Liver (tissue), 9 donors: Measurements from ENCODE around the gene AMHR2. TPM values are rescaled to one million over a fixed set of nuclear protein-coding genes. Genes with fewer than 3 reads are reported as not detected.

Experiments used
- DNase-seq: peaks from one replicate; pipeline ENCODE4 v3.0.0-alpha.2; 2017; ENCODE audit warnings: low spot score
- H3K27ac ChIP-seq, 2 donors: one replicate each; pipeline ENCODE4 v1.7.0; 2013; ENCODE audit warnings: inconsistent platforms in 2 of 2, low read length in 2 of 2, control low read depth in 1 of 2, low read depth in 1 of 2, mild to moderate bottlenecking in 1 of 2
- H3K27me3 ChIP-seq, 4 donors: one replicate each; pipeline versions ENCODE4 v1.6.1 to v1.7.0; 2013; ENCODE audit warnings: low read length in 3 of 4, inconsistent platforms in 1 of 4, mild to moderate bottlenecking in 1 of 4, moderate library complexity in 1 of 4; ENCODE audit not compliant: control insufficient read depth in 4 of 4, insufficient read depth in 4 of 4
- H3K36me3 ChIP-seq, 4 donors: one replicate each; pipeline versions ENCODE4 v1.6.1 to v1.7.0; 2013; ENCODE audit warnings: low read length in 3 of 4, mild to moderate bottlenecking in 3 of 4, low read depth in 1 of 4, moderate library complexity in 1 of 4; ENCODE audit not compliant: control insufficient read depth in 4 of 4, insufficient read depth in 3 of 4
- H3K4me1 ChIP-seq, 4 donors: one replicate each; pipeline versions ENCODE4 v1.6.1 to v1.7.0; 2013; ENCODE audit warnings: low read length in 3 of 4, mild to moderate bottlenecking in 3 of 4, moderate library complexity in 1 of 4; ENCODE audit not compliant: control insufficient read depth in 4 of 4, insufficient read depth in 4 of 4
- H3K4me3 ChIP-seq, 3 donors: one replicate each; pipeline versions ENCODE4 v1.6.1 to v1.7.0; 2013; ENCODE audit warnings: low read length in 3 of 3, control low read depth in 1 of 3, low read depth in 1 of 3, mild to moderate bottlenecking in 1 of 3
- H3K9ac ChIP-seq, 2 donors: one replicate each; pipeline ENCODE4 v1.7.0; 2013; ENCODE audit warnings: low read length in 2 of 2, mild to moderate bottlenecking in 2 of 2, moderate library complexity in 2 of 2, control low read depth in 1 of 2, low read depth in 1 of 2
- H3K9me3 ChIP-seq, 4 donors: one replicate each; pipeline versions ENCODE4 v1.6.1 to v1.7.0; 2013; ENCODE audit warnings: low read length in 3 of 4; ENCODE audit not compliant: control insufficient read depth in 4 of 4
- EGR1 ChIP-seq, 2 donors: IDR thresholded peaks; 2 replicates each; pipeline ENCODE4 v1.6.1; 2016 to 2018; ENCODE audit warnings: antibody characterized with exemption in 2 of 2, low read depth in 2 of 2
- FOXA1 ChIP-seq: IDR thresholded peaks from 2 replicates; pipeline ENCODE4 v1.6.1; 2016; ENCODE audit warnings: antibody characterized with exemption
- FOXA2 ChIP-seq: IDR thresholded peaks from 2 replicates; pipeline ENCODE4 v1.6.1; 2016; ENCODE audit warnings: antibody characterized with exemption
- GABPA ChIP-seq, 2 donors: IDR thresholded peaks in 1 of 2; conservative IDR thresholded peaks in 1 of 2; 2 replicates each; pipeline ENCODE4 v1.6.1; 2016; ENCODE audit warnings: antibody characterized with exemption in 2 of 2, mild to moderate bottlenecking in 1 of 2, moderate library complexity in 1 of 2
- HNF4A ChIP-seq, 2 donors: conservative IDR thresholded peaks; 2 replicates each; pipeline ENCODE4 v1.6.1; 2016; ENCODE audit warnings: antibody characterized with exemption in 2 of 2, mild to moderate bottlenecking in 2 of 2
- HNF4G ChIP-seq: IDR thresholded peaks from 2 replicates; pipeline ENCODE4 v1.6.1; 2016; ENCODE audit warnings: antibody characterized with exemption
- JUND ChIP-seq, 2 donors: IDR thresholded peaks; 2 replicates each; pipeline ENCODE4 v1.6.1; 2016; ENCODE audit warnings: antibody characterized with exemption in 2 of 2
- NR2F2 ChIP-seq: IDR thresholded peaks from 2 replicates; pipeline ENCODE4 v1.6.1; 2016; ENCODE audit warnings: antibody characterized with exemption
- RAD21 ChIP-seq, 2 donors: IDR thresholded peaks; 2 replicates each; pipeline ENCODE4 v1.6.1; 2016; ENCODE audit warnings: antibody characterized with exemption in 2 of 2, mild to moderate bottlenecking in 2 of 2
- RXRA ChIP-seq, 2 donors: IDR thresholded peaks; 2 replicates each; pipeline ENCODE4 v1.6.1; 2017 to 2018; ENCODE audit warnings: antibody characterized with exemption in 2 of 2, mild to moderate bottlenecking in 1 of 2
- SP1 ChIP-seq: IDR thresholded peaks from 2 replicates; pipeline ENCODE4 v1.6.1; 2018; ENCODE audit warnings: antibody characterized with exemption, mild to moderate bottlenecking
- TAF1 ChIP-seq: conservative IDR thresholded peaks from 2 replicates; pipeline ENCODE4 v1.6.1; 2016; ENCODE audit warnings: antibody characterized with exemption, mild to moderate bottlenecking
- YY1 ChIP-seq: IDR thresholded peaks from 2 replicates; pipeline ENCODE4 v1.6.1; 2016; ENCODE audit warnings: antibody characterized with exemption, mild to moderate bottlenecking
- WGBS: extraction: QIAGEN DNeasy Blood & Tissue Kit; methylation state at CpG from one replicate; pipeline ENCODE4 v1.1.7; 2013; 5-methylcytosine and 5-hydroxymethylcytosine counted together
- polyA plus RNA-seq, 2 donors: library from polyadenylated mRNA; stranded (reverse) in 1 of 2; unstranded in 1 of 2; fragments of 200-250 nt in 1 of 2; fragments of >200 nt in 1 of 2; fragmentation: Nextera tagmentation in 1 of 2; extraction: Ambion mirVana in 1 of 2; gene quantifications; one replicate each; pipeline versions ENCODE4 v1.2.1 to v1.2.3, GENCODE V29; 2013 to 2015
- total RNA-seq, 2 donors: library from RNA; depleted of rRNA; stranded (reverse); fragments of >200 nt; gene quantifications; one replicate each; pipeline ENCODE4 v1.2.3, GENCODE V29; 2014
- TF ChIP-seq, protein P1 (sequence below): IDR thresholded peaks from 2 replicates; pipeline ENCODE4 v1.6.1; 2016; ENCODE audit warnings: antibody characterized with exemption
- TF ChIP-seq, protein P2 (sequence below): fragments of 150-350 bp; IDR thresholded peaks from 2 replicates; pipeline ENCODE4 v1.5.1; 2017; ENCODE audit warnings: improper control_type of control experiment, low read depth, low read length; ENCODE audit not compliant: missing input control
- TF ChIP-seq, protein P3 (sequence below): IDR thresholded peaks from 2 replicates; pipeline ENCODE4 v1.6.1; 2016; ENCODE audit warnings: antibody characterized with exemption, mild to moderate bottlenecking
- TF ChIP-seq, protein P4 (sequence below): IDR thresholded peaks from 2 replicates; pipeline ENCODE4 v1.6.1; 2016; ENCODE audit warnings: antibody characterized with exemption
- TF ChIP-seq, protein P5 (sequence below): IDR thresholded peaks from 2 replicates; pipeline ENCODE4 v1.6.1; 2016; ENCODE audit warnings: antibody characterized with exemption
- donor health status: healthy.
- donor health status: healthy.
- donor health status: healthy.
- donor health status: healthy.
- donor health status: healthy.

Gene AMHR2
- total and polyA plus RNA-seq, 4 donors, result 0.67 to 1.3 (median 0.92) TPM

DNA sequence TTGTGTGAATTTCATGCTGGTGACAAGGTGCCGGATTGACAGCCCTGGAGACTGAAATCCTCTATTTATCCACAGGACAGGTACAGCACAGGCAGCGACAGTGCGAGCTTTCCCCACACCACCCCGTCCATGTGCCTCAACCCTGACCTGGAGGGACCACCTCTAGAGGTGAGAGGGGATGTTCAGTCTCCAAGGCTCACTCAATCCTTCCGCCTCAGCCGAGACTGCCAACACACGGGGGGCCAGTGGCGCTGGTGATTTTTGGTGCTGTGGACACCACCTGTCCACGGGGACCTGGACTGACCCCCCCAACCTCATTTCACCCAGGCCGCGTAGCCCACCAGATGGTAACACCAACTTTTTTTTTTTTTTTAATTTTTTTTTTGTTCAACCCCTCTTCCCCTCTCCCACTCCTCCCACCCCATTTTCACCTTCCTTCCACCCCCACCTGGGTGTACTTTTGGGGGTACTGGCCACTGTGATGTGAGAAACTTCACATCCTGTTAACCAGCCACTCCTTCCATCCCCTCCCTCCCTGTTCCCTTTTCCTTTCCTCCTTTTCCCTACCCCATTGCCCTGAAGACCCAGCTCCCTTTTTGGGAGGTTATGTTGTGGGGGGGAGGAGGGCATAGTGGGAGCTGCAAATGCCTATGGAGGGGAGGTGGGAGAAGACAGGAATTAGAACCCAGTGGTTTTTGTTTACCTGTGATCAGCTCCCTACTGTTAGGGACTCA lies 41.2 kb downstream of the AMHR2 start:
- Histone ChIP-seq H3K27me3 (no peaks in the 10 kb centered on the region), H3K9me3 (no peaks in the 10 kb centered on the region), H3K4me1 (peaks cover 0 to 6% (median 6%) of the 10 kb centered on the region in 4 donors), H3K27ac (no peak overlapping the region), H3K9ac (no peak overlapping the region), H3K36me3 (peaks cover 34 to 99% (median 95%) of the 10 kb centered on the region in 4 donors), H3K4me3 (no peak overlapping the region)
- TF ChIP-seq HNF4G, result no peak
- TF ChIP-seq HNF4A (conservative IDR thresholded peaks at IDR 0.05), result no peak
- no peak for TF ChIP-seq SP1
- TF ChIP-seq EGR1 (IDR thresholded peaks at IDR 0.05; ENCODE audit: low read depth in 2 of 2), result no peak
- TF ChIP-seq TAF1, result no peak
- TF ChIP-seq FOXA2, result no peak
- TF ChIP-seq GABPA (IDR thresholded peaks at IDR 0.05 in 1 of 2, conservative IDR thresholded peaks at IDR 0.05 in 1 of 2), result no peak
- no peak for TF ChIP-seq RXRA (IDR thresholded peaks at IDR 0.05)
- TF ChIP-seq, protein P1, sequence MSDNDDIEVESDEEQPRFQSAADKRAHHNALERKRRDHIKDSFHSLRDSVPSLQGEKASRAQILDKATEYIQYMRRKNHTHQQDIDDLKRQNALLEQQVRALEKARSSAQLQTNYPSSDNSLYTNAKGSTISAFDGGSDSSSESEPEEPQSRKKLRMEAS, result no peak
- no peak for TF ChIP-seq FOXA1
- no peak for TF ChIP-seq JUND (IDR thresholded peaks at IDR 0.05)
- TF ChIP-seq NR2F2, result no peak
- WGBS, result 95% methylated on average over 11 of the region's 11 CpGs
- DNase-seq, result no peak

DNA sequence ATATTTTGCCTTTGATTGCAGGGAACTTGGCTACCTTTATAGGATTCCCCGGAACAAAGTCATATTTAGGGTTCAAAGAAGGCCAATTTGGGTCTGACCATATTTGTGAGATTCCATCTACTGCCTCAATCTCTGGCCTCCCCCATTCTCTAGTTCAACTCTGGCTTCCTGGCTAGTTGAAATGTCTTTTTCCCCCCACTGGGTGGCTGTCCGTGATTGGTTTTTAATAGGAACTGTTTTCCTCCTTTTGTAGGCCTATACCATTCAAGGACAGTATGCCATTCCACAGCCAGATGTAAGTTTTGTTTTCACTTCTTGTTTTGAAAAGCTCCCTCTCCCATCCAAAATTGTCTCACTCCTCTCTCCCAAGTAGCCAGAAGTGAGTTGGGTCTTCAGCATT lies 42.0 kb downstream of the AMHR2 start:
- no peak overlapping the region for H3K9ac ChIP-seq
- no peak for TF ChIP-seq NR2F2
- no peak for TF ChIP-seq TAF1
- no peak for TF ChIP-seq SP1
- TF ChIP-seq, protein P2, sequence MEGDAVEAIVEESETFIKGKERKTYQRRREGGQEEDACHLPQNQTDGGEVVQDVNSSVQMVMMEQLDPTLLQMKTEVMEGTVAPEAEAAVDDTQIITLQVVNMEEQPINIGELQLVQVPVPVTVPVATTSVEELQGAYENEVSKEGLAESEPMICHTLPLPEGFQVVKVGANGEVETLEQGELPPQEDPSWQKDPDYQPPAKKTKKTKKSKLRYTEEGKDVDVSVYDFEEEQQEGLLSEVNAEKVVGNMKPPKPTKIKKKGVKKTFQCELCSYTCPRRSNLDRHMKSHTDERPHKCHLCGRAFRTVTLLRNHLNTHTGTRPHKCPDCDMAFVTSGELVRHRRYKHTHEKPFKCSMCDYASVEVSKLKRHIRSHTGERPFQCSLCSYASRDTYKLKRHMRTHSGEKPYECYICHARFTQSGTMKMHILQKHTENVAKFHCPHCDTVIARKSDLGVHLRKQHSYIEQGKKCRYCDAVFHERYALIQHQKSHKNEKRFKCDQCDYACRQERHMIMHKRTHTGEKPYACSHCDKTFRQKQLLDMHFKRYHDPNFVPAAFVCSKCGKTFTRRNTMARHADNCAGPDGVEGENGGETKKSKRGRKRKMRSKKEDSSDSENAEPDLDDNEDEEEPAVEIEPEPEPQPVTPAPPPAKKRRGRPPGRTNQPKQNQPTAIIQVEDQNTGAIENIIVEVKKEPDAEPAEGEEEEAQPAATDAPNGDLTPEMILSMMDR, result no peak
- no peak for TF ChIP-seq RXRA (IDR thresholded peaks at IDR 0.05)
- no peak for TF ChIP-seq YY1
- TF ChIP-seq, protein P3, sequence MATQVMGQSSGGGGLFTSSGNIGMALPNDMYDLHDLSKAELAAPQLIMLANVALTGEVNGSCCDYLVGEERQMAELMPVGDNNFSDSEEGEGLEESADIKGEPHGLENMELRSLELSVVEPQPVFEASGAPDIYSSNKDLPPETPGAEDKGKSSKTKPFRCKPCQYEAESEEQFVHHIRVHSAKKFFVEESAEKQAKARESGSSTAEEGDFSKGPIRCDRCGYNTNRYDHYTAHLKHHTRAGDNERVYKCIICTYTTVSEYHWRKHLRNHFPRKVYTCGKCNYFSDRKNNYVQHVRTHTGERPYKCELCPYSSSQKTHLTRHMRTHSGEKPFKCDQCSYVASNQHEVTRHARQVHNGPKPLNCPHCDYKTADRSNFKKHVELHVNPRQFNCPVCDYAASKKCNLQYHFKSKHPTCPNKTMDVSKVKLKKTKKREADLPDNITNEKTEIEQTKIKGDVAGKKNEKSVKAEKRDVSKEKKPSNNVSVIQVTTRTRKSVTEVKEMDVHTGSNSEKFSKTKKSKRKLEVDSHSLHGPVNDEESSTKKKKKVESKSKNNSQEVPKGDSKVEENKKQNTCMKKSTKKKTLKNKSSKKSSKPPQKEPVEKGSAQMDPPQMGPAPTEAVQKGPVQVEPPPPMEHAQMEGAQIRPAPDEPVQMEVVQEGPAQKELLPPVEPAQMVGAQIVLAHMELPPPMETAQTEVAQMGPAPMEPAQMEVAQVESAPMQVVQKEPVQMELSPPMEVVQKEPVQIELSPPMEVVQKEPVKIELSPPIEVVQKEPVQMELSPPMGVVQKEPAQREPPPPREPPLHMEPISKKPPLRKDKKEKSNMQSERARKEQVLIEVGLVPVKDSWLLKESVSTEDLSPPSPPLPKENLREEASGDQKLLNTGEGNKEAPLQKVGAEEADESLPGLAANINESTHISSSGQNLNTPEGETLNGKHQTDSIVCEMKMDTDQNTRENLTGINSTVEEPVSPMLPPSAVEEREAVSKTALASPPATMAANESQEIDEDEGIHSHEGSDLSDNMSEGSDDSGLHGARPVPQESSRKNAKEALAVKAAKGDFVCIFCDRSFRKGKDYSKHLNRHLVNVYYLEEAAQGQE, result no peak
- no peak for TF ChIP-seq JUND (IDR thresholded peaks at IDR 0.05)
- TF ChIP-seq HNF4A (conservative IDR thresholded peaks at IDR 0.05), result no peak
- TF ChIP-seq FOXA2, result no peak
- TF ChIP-seq, protein P1, result no peak
- TF ChIP-seq, protein P4, sequence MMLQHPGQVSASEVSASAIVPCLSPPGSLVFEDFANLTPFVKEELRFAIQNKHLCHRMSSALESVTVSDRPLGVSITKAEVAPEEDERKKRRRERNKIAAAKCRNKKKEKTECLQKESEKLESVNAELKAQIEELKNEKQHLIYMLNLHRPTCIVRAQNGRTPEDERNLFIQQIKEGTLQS, result no peak
- TF ChIP-seq GABPA (IDR thresholded peaks at IDR 0.05 in 1 of 2, conservative IDR thresholded peaks at IDR 0.05 in 1 of 2), result no peak
- TF ChIP-seq, protein P5, sequence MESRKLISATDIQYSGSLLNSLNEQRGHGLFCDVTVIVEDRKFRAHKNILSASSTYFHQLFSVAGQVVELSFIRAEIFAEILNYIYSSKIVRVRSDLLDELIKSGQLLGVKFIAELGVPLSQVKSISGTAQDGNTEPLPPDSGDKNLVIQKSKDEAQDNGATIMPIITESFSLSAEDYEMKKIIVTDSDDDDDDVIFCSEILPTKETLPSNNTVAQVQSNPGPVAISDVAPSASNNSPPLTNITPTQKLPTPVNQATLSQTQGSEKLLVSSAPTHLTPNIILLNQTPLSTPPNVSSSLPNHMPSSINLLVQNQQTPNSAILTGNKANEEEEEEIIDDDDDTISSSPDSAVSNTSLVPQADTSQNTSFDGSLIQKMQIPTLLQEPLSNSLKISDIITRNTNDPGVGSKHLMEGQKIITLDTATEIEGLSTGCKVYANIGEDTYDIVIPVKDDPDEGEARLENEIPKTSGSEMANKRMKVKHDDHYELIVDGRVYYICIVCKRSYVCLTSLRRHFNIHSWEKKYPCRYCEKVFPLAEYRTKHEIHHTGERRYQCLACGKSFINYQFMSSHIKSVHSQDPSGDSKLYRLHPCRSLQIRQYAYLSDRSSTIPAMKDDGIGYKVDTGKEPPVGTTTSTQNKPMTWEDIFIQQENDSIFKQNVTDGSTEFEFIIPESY, result no peak
- no peak for TF ChIP-seq HNF4G
- no peak for TF ChIP-seq EGR1 (IDR thresholded peaks at IDR 0.05; ENCODE audit: low read depth in 2 of 2)
- no peak for TF ChIP-seq RAD21 (IDR thresholded peaks at IDR 0.05)
- TF ChIP-seq FOXA1, result no peak
- peaks cover 0 to 6% (median 6%) of the 10 kb centered on the region in 4 donors for H3K4me1 ChIP-seq
- peaks cover 27 to 99% (median 93%) of the 10 kb centered on the region in 4 donors for H3K36me3 ChIP-seq
- no peak for DNase-seq
- no peak overlapping the region for H3K27ac ChIP-seq
- H3K27me3 ChIP-seq, result no peaks in the 10 kb centered on the region
- H3K4me3 ChIP-seq, result no peak overlapping the region
- no peaks in the 10 kb centered on the region for H3K9me3 ChIP-seq
- WGBS, result 72% methylated on average over 2 of the region's 2 CpGs
